ENCODE data around the gene MRPS34.

The MRPS34 gene

DNA sequence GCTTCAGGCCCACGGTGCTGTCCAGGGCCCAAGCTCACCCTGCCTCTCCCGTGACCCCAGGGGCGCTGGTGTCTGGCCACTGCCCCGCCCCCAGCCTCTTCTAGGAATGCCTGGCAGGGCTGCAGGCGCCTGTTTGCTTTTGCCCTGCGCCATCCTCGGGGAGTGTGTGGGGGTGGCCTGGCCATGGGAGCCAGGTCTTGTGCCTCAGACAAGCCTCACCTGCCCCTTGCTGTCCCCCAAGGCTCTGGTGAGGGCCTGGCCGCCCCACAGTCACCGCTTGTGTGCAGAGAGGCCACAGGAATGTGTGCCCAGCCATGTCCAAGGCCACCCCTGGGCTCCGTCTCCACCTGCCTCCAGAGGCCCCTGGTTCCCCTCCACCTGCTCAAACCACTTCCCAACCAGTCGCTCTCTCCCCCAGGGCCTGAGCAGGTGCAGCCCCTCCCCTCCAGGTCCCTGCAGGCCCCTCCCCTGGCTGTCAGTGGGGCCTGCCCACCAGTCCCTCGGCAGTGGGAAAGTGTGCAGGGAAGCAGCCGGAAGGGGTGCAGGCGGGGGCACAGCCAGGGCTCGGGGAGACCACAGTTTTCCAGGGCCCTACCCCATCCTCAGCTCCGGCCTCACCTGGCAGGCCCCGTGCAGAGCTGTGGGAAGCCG, 21.4 kb upstream of the MRPS34 start:
- no peak for DNase-seq (ENCODE audit: low read depth)

DNA sequence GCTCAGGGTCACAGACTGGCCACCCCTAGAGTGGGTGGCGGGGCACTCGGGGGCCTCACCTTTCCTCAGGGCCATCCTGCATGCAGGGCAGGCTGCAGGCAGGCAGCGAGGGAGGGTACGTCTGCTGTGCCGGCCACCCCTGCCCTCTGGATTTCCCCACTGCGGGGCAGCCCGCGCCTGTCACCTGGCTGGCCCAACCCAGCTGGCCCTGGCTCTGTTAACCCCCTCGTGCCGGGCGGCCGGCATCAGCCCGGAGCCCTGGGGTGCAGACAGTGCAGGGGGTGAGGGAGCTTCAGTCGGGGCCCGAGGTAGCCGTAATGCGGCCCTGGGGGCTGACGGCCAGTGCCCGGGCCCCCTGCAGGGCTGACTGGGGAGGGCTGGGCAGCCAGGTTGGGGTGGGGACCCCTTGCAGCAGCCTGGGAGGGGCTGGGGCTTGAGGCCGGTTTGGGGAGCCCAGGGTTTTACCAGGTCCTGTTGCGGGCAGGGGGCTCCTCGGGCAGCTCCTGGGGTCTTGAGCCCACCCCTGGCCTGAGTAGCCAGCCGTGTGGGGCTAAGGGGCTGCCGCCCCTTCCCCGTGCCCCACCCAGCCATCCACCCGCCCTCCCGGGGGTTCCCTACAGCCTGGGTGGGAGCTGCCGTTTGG, 20.8 kb upstream of the MRPS34 start, which contains the start of gene IGFALS:
Gene IGFALS (minus strand): TSS at position 128 of the 643 bp plus-strand sequence. CDS start 53 bp downstream, at position 75.
- no peak for DNase-seq (ENCODE audit: low read depth)

DNA sequence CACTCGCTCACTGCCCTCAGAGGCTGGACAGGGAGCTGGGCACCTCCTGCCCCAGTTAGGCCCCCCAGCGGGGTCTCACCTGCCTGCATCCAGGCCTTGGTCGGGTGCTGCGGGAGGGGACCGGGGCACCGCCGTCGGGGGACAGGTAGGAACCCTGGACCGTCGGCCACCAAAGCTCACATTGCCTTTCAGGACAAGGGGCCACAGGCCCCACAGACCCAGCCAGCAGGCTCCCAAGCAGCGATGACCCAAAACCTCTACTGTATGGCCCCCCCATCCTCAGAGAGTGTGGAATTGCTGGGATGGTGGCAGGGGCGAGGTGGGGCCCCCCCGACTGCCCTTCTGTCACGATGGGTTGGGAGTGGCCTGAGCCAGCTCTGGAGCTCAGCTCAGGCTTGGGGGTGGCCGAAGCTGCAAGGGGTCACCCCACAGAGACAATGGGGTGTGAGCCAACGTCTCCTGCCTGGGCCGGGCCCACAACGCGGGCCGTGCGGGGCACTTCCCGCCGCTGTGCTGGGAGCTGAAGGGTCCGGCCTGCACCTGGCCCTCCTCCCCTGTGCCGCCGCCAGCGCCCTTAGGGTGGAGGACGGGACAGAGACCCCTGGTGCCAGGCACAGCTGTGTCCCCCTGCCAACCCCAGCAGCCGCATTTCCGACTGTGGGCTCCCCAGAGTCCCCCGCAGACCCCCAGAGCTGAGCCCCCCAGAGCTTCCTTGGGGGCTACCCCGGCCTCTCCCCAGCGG, 20.1 kb upstream of the MRPS34 start:
- DNase-seq (ENCODE audit: low read depth) = no peak

DNA sequence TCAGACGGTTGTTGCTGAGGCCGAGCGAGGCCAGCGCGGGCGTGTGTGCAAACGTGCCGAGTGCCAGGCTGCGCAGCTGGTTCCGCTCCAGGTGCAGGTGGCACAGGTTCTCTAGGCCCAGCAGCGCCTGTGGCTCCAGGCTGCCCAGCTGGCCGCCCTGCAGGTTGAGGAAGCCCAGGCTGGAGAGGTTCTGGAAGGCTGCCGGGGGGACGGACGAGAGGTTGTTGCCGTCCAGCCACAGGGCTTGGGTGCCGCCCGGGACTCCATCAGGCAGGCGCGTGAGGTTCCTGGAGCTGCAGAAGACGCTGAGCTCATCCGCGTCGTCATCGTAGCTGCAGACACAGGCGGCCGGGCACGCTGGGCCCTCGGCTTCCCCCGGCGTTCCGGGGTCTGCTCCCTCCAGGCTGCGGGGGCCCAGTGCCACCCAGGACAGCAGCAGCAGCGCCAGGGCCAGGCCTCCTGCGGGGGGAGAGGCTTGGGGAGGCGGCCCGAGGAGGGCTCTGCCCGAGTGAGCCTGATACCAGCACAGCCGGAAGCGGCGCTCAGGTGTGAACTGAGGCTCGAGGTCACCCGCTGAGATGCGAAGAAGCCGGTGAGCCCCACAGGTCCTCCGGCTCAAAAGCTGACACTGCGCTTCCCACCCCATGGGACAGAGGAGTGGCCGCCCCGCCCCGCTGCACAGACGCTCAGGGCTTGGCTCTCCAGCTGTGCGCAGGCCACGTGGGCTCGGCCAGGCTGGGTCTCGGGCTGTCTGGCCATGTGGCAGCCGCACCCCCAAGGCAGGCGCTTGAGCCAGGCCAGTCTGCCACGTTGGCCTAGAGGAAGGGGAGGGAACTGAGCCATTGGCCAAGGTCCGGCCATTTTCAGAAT, 19.2 kb upstream of the MRPS34 start:
- no peak for DNase-seq (ENCODE audit: low read depth)

DNA sequence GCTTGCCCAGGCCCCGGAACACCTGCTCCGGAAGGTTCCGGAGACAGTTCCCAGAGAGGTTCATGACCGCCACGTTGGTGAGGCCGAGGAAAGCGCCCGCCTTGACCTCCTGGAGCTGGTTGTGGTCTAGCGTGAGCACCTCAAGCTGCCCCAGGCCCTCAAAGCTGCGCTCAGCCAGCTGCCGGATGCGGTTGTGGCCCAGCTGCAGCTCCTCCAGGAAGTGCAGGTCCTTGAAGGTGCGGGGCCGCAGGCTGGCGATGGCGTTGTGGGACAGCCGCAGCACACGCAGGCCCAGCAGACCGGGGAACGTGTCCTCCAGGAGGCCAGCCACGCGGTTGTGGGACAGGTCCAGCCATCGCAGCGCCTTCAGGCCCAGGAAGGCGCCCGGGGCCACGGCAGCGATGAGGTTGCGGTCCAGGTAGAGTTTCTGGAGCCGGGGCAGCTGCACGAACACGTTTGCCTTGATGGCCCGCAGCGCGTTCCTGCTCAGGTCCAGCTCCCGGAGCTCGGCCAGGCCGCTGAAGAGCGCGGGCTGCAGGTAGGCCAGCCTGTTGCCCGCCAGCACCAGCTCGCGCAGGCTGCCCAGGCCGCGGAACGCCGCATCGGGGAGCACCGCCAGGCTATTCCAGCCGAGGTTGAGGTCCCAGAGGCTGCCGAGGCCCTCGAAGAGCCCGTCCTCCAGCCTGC, 18.5 kb upstream of the MRPS34 start:
- no peak for DNase-seq (ENCODE audit: low read depth)

DNA sequence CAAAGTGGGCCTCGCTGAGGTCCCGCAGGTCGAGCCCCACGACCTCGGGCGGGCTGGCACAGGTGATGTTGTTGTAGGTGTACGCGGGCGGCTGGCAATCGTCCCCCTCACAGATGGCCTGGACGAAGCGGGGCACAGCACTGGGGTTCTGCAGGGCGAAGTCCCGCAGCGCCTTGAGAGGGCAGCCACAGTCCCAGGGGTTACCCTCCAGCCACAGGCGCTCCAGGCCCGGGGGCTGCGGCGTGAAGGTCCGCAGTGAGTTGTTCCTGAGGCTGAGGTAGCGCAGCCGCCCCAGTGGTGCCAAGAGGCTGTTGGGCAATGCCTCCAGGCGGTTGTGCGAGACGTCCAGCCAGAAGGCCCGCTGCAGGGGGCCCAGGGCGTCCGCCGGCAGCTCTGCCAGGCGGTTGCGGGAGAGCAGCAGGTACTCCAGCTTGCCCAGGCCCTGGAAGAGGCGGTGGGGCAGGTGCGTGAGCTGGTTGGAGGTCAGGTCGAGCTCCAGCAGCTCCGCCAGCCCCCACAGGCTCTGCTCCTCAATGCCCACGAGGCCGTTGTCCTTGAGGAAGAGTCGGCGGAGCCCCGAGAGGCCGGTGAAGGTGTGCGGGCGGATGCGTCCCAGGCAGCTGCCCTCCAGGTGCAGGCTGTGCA, 17.8 kb upstream of the MRPS34 start:
- no peak for DNase-seq (ENCODE audit: low read depth)

DNA sequence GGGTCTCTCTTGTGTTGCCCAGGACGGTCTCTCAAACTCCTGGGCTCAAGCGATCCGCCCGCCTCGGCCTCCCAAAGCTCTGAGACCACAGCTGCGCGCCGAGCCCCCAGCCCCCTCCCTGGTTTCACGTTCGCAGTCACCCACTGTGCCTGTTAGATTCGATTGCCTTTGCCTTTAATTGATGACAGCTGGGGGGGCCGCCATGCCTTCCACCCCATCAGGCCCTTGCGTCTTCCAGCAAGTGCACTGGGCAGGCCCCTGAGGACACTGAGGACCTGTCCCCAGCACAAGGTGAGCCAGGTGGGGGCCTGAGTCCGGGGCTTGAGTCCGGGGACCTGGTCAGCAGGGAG, 17.3 kb upstream of the MRPS34 start:
- no peak for DNase-seq (ENCODE audit: low read depth)

DNA sequence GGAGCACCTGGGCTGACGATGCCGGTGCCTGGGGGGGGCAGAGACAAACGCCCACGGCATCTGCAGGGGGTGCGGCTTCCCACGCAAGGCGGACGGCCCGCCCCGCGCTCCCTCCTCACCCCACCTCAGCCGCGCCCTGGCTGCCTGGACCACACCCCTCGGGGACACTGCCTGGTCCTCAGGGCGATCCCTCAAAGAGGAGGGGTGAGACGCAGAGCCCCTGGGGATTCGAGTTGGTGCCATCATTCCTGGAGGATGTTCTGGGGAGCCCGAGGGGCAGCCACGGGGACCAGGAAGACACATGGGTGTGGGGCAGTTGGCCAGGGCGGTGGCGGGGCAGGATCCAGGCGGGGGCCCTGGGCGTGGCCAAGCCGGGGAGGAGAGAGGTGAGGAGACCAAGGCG, 16.7 kb upstream of the MRPS34 start:
- no peak for DNase-seq (ENCODE audit: low read depth)

DNA sequence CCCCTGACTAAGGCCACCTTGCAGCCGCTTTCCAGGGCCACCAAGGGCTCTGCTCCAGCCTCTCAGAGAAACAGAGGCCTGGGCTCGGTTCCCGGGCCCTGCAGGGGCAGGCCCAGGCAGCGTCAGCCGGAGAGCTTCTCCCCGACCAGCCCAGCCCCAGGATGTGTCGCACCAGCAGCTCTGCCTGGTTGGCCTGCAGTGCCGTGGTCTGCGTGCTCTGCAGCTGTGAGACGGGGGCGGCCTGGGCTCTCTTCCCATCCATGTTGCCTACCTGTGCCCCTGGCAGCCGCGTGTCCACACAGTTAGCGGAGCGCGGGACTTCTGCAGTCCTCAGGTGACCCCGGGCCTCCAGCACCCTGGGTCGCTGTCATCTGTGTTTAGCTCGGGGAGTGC, 15.8 kb upstream of the MRPS34 start:
- no peak for DNase-seq (ENCODE audit: low read depth)

DNA sequence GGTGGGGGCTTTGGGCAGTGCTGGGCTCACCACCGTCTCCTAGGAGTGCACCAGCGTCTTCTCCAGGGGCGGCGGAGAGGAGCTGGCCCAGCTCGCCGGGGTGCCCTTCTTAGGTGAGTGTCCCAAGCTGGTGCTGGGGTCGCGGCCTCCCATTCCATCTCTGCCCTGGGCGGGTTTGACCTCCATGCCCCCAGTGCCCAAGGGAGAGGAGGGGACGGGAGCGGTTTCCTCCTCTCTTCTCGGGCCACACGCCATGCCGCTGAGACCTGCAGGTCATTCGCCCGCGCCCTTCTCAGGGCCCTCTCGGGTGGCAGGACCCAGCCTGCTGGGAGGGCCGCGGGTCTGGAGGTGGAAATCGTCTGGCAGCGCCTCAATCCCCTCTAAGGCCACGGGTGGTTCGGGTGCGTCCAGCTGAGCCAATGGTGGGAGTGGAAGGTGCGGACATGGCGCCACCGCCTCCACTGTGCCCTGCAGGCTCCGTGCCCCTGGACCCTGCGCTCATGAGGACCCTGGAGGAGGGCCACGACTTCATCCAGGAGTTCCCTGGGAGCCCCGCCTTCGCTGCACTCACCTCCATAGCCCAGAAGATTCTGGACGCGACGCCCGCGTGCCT, 15.3 kb upstream of the MRPS34 start:
- no peak for DNase-seq (ENCODE audit: low read depth)

DNA sequence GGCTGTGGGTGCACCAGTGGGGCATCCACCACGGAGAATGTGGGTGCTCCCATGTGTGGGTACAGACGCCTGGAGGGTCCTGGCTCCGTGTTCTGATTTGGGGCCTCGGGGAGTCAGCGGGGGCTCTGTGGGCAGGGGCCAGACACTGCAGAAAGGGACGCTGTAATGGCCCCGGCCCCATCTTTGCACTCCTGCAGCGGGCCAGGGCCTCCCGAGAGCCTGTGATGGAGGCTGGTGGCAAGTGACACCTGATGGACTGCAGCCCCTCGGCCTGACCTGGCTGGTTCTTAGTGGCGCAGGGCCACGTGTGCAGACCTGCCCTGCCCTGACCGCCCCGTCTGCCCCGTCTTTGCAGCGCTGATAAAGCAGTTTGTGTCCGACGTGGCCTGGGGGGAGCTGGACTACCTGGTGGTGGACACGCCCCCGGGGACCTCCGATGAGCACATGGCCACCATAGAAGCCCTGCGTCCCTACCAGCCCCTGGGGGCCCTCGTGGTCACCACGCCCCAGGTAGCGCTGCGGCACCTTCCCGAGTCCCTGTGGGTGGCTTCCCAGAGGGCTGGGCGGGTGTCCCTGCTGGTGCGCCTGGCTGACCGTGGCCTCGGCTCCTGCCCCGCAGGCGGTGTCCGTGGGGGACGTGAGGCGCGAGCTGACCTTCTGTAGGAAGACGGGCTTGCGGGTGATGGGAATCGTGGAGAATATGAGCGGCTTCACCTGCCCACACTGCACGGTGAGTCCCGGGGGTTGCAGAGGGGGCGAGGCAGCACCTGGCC, 14.6 kb upstream of the MRPS34 start:
- no peak for DNase-seq (ENCODE audit: low read depth)

DNA sequence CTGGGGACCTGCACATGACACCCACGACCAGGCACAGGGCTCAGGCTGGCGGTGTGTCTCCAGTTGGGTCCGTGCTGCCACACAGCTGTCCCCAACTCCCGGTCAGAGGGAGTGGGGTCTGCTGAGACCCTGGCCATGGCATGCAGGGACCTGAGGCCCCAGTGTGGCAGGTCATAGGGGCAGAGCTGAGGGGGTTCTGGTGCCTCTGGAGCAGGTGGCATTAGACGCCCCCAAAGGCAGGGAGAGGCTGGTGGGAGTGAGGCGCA, 14.1 kb upstream of the MRPS34 start:
- no peak for DNase-seq (ENCODE audit: low read depth)

DNA sequence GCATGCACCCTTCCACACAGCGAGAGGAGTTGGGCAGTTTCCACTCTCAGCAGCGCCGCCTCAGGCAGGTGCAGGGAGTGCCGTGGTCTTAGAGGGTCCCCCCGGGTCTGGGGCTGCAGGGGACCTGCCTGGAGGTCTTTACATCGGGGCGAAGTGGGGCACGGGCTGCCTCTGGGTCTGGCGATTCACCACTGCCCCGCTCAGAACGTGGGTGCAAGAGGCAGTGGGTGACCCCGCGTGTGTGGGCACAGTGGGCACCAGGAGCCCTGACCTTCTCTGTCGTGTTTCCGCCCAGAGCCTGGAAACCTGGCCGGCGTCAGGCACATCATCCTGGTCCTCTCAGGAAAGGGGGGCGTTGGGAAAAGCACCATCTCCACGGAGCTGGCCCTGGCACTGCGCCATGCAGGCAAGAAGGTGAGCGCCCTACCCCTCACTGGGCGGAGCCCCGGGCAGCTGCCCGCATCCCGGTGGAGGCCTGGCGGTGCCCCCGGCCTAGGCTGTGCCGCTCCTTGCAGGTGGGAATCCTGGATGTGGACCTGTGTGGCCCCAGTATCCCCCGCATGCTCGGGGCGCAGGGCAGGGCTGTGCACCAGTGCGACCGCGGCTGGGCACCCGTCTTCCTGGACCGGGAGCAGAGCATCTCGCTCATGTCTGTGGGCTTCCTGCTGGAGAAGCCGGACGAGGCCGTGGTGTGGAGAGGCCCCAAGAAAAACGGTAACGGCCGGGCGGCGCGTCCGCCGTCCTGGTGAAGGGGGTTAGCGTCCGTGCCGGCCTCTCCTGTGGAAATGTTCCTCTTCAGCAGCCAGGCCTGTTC, 13.5 kb upstream of the MRPS34 start:
- DNase-seq (ENCODE audit: low read depth) = no peak

DNA sequence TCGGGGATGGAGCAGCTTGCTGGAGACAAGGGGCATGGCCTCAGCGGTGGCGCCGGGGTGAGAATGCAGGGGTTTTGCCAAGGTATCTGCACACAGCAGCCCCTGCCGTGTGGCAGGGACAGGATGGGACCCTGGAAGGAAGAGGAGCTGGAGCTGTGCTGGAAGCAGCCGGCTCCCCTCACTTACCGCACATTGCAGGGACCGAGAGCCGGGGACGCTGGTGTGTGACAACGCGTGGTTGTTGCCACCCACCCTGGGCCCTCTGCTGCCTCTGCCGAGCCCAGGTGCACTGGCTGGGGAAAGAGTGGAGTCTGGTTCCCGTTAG, 12.9 kb upstream of the MRPS34 start:
- DNase-seq (ENCODE audit: low read depth) = no peak

DNA sequence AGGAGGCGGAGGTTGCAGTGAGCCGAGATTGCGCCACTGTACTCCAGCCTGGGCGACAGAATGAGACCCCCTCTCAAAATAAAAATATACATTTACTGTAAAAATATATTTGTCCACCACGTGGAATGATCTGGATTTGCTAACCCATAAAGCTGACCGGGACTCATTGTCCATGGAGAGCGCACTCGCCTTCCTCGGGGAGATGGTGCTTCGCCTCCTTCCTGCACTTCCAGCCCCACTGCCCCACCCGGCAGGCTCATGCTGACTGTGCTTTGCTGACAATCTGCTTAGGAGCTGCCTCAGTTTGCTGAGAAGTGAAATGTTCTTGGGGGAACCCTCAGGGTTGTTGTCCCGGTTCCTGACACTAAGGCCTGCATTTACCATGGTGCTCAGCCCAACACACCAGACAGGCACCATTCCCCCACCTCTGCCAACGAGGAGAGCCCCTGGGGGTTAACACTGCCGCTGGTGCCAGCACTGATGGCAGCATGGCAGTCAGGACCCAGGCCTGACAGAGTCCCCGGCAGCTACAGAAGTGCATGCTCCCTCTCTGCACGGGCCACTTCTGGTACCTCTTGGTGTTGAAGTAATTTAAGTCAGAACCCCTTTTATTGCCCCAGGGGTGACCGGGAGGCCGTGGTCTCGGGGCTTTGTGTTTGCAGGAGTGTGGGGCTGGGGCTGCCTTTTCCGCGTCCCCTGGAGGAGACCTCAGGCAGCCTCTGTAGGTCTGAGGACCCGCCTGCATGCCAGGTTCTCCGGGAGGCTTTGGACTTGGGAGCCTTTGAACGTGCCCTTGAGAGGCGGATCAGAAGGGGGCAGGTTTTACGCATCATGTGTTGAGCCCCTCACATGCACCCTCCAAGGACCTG, 12.3 kb upstream of the MRPS34 start:
- no peak for DNase-seq (ENCODE audit: low read depth)

DNA sequence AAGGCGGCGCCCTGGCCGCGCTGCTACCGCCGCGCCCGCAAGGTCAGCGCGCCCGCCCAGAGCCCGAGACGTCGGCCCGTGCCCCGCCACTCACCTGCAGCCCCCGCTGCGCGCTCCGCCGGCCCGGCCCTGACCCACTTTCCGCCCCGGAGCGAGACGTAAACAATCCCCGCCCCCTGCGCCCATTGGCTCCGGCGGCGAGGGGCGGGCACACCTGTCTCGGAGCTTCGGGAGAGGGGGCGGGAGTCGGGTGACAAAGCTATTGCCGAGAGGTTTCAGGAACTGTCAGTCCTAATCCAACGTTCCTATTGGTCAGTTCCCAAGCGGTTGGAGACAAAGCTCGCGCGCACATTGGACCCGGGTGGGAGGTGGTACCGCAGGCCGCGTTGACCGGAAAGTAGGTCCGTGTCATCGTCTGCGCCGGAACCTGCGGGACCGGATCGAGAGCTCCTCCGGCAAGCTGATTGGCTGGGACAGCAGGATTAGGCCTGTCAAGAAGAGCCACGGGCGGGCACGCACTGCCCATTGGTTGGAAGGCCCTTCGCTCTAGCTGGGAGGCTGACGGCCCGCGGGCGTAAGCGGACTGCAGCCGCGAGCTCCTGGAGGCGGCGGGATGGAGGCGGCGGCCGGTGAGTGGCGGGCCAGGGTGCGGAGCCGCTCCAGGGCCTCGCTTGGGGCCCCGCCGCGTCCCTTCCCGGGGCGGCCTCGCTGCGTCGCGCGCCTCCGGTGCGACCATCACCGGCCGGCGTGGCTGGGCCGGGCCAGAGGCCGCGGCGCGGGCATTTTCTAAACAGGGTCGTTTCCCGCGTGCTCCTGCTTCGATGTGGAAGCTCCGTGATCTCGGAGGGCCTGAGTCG, 9.7 kb upstream of the MRPS34 start, which contains the start of the genes NUBP2 and SPSB3:
Gene NUBP2 (plus strand): TSS at position 553 of the 857 bp plus-strand sequence. CDS start 61 bp downstream, at position 614.
Gene SPSB3 (minus strand): TSS at position 164 of the 857 bp plus-strand sequence. CDS start 1,088 bp downstream, outside the sequence.
- peak; percentile 98 for DNase-seq (ENCODE audit: low read depth)

DNA sequence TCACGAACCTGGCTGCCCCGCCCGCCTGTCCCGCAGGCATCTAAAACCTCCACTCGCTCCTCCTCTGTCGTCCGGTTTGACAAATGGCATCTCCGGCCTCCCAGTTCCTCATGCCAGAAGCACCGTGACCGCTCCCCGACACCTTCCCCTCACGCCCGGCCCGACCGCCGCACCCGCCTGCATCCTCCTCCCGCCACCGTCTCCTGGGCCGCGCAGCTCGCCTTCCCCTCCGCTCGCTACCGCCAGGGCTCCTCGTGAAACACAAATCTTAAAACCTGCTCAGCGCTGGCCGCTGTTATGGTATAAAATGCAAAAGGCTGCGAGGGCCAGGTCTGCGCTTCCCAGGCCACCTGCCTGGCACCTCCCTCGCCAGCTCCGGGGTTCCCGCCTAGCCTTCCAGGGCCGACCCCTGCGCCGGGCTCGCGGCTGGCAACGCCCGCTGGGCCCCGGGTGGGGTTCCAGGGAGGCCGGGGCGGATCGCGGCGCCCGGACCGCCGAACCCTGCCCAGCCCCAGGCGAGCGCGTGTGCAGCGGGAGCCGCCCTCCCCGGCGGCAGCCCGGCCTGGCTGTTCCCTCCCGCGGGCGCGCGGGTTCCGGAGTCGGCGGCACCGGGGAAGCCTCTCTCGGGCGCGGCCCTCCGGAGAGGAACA, 8.9 kb upstream of the MRPS34 start:
- DNase-seq (ENCODE audit: low read depth) = no peak

Measured in HS-27A (cell line).